HEK293 (cell line): ENCODE data around the gene SAMD4A.

Source experiments
- ZBTB1 ChIP-seq: fragments of 450-650 bp; formaldehyde crosslinking; IDR thresholded peaks from 2 replicates; pipeline ENCODE4 v1.5.1; 2016; ENCODE audit warnings: missing biosample characterization, missing genetic modification characterization
- ZNF549 ChIP-seq: fragments of 450-650 bp; IDR thresholded peaks from 2 replicates; pipeline ENCODE4 v1.5.1; 2018; ENCODE audit warnings: missing biosample characterization, missing genetic modification characterization, mild to moderate bottlenecking, inconsistent platforms, moderate library complexity

GRCh38 chr14:54703724-54704123, 136.8 kb downstream of the SAMD4A start:
- TF ChIP-seq ZNF549 (no peak), ZBTB1 (no peak)
